Heart left ventricle (tissue), 13 donors: ENCODE results near the gene SERAC1.

Experiments used
- POLR2A ChIP-seq, 2 donors: fragments of 450-650 bp; IDR thresholded peaks; one replicate each; pipeline ENCODE4 v1.6.1; 2017; ENCODE audit warnings: antibody characterized with exemption in 2 of 2, mild to moderate bottlenecking in 2 of 2, moderate library complexity in 2 of 2
- TF ChIP-seq, protein P1 (sequence below), 12 donors: fragments of 200-600 bp; sonication (generic) in 4 of 12; IDR thresholded peaks; one replicate each; pipeline versions ENCODE4 v1.5.0 to v1.8.0; 2018 to 2022; ENCODE audit warnings: antibody characterized with exemption in 12 of 12, mild to moderate bottlenecking in 5 of 12
- donor health status: ischemic (EF 13 %, LVEDD 7.1; RV severe dilation, severe dysfunction).
- donor health status: DM: no; HTN: yes; CAD: no.
- donor health status: DM: no; HTN: no; CAD: no.
- donor health status: ischemic (EF 25% LVEDD 6.9; RV normal size, moderate dysfunction).
- donor health status: ischemic (EF 25% LVEDD 5.7; RV mildly dilated, moderate dysfunction).
- donor health status: ischemic (EF 35%, LVEDD 5.7; RV mildly dilated, moderate dysfunction).
- donor health status: nonischemic (EF 11% LVEDD 7.7; RV severe dilation, severe dysfunction).
- donor health status: DM: yes; HTN: yes; CAD: no.
- donor health status: PGD.
- donor health status: ischemic (EF 29% LVEDD 5.4; RV normal size, mild dysfunction).
- donor health status: nonischemic (EF 23%, LVEDD 6.1; RV moderate dilation, normal function).

DNA sequence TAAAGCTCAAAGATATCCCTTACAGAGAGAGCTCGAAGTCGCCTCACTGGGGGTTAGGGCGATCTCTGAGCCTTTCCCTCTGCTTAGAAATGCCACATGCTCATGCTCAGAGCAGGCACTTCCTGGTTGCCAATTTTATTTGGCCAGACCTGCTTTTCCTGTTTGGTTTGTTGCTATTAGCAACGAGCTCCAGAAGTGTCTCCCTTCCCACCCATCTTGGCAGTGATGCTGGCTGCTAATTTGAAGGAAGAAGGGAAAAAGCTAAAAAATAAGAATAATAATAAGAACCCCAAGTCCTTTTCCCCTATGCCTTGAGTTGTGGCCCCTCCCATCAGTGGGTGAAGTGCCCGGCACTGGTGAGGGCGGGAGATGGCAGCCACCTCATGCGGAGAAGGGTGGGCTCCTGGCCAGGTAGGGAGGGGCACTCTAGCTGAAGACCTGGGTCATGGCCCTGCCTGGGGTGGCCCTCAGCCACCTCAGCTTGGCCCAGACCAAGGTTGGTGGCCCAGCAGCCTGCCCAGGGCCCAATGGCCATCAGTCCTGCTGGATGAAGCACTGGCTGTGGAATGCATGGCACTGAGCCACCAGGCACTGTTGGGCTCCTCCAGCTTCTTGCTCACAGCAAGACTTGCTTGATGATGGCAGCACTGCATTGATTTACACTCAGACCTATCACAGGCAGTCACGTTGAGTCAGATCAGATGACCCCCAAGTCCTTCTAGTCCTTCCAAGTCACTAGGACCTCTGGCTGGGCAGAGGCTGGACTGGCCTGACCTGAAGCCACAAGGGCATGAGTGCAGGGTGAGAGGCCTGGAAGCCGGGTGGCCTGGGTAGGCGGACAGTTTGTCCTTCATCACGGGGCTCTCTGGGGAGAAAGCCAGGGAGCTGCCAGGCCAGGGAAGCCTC is 107.4 kb downstream of the SERAC1 start:
- TF ChIP-seq, protein P1, sequence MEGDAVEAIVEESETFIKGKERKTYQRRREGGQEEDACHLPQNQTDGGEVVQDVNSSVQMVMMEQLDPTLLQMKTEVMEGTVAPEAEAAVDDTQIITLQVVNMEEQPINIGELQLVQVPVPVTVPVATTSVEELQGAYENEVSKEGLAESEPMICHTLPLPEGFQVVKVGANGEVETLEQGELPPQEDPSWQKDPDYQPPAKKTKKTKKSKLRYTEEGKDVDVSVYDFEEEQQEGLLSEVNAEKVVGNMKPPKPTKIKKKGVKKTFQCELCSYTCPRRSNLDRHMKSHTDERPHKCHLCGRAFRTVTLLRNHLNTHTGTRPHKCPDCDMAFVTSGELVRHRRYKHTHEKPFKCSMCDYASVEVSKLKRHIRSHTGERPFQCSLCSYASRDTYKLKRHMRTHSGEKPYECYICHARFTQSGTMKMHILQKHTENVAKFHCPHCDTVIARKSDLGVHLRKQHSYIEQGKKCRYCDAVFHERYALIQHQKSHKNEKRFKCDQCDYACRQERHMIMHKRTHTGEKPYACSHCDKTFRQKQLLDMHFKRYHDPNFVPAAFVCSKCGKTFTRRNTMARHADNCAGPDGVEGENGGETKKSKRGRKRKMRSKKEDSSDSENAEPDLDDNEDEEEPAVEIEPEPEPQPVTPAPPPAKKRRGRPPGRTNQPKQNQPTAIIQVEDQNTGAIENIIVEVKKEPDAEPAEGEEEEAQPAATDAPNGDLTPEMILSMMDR (IDR thresholded peaks at IDR 0.05), result no peak
- no peak for TF ChIP-seq POLR2A (IDR thresholded peaks at IDR 0.05)
